Mesenchymal stem cell (in vitro differentiated cells and primary cell): ENCODE measurements around the gene FAM216A.
"Not testable (repeated sequence)": the region's sequence is repeated elsewhere in the genome, so short reads cannot be mapped to it uniquely, and the experiment has no call there.

Experiments
- DNase-seq: peaks from one replicate; pipeline ENCODE4 v3.0.0-alpha.2; 2013
- H2AFZ ChIP-seq: one replicate; pipeline ENCODE4 v1.6.1; 2013; ENCODE audit warnings: low read depth, mild to moderate bottlenecking, control low read depth, inconsistent platforms, low read length, moderate library complexity
- H2AK5ac ChIP-seq: 2 replicates; pipeline ENCODE4 v1.6.1; 2013; ENCODE audit warnings: low read length, moderate library complexity, mild to moderate bottlenecking, inconsistent platforms; ENCODE audit not compliant: severe bottlenecking
- H2BK120ac ChIP-seq: one replicate; pipeline ENCODE4 v1.6.1; 2013; ENCODE audit warnings: low read depth, mild to moderate bottlenecking, inconsistent platforms, low read length, moderate library complexity
- H2BK12ac ChIP-seq, 2 experiments: one replicate each; pipeline ENCODE4 v1.6.1; 2013; ENCODE audit warnings: inconsistent platforms in 2 of 2, low read length in 2 of 2, mild to moderate bottlenecking in 2 of 2, moderate library complexity in 2 of 2, control low read depth in 1 of 2
- H2BK15ac ChIP-seq: one replicate; pipeline ENCODE4 v1.6.1; 2013; ENCODE audit warnings: mild to moderate bottlenecking, low read depth, inconsistent platforms; ENCODE audit not compliant: poor library complexity, severe bottlenecking
- H2BK5ac ChIP-seq: 2 replicates; pipeline ENCODE4 v1.6.1; 2013; ENCODE audit warnings: low read depth, mild to moderate bottlenecking, low read length, control low read depth, inconsistent platforms; ENCODE audit not compliant: poor library complexity, severe bottlenecking
- H3K14ac ChIP-seq, 2 experiments: one replicate each; pipeline ENCODE4 v1.6.1; 2013; ENCODE audit warnings: inconsistent platforms in 2 of 2, low read length in 2 of 2, control low read depth in 1 of 2, mild to moderate bottlenecking in 1 of 2, moderate library complexity in 1 of 2
- H3K18ac ChIP-seq, 2 experiments: one replicate each; pipeline ENCODE4 v1.6.1; 2013; ENCODE audit warnings: inconsistent platforms in 2 of 2, low read length in 2 of 2, control low read depth in 1 of 2, low read depth in 1 of 2, mild to moderate bottlenecking in 1 of 2
- H3K23ac ChIP-seq, 2 experiments: one replicate each; pipeline ENCODE4 v1.6.1; 2013; ENCODE audit warnings: inconsistent platforms in 2 of 2, low read length in 2 of 2, mild to moderate bottlenecking in 2 of 2, moderate library complexity in 2 of 2, control low read depth in 1 of 2
- H3K27ac ChIP-seq: 2 replicates; pipeline ENCODE4 v1.5.1; 2013; ENCODE audit warnings: mild to moderate bottlenecking, moderate library complexity, low read length, control low read depth, inconsistent platforms; ENCODE audit not compliant: poor library complexity, severe bottlenecking
- H3K27me3 ChIP-seq, 2 experiments: 2 replicates each; pipeline versions ENCODE4 v1.6.1 to v1.7.0; 2013; ENCODE audit warnings: low read length in 2 of 2, mild to moderate bottlenecking in 2 of 2, moderate library complexity in 2 of 2, control low read depth in 1 of 2, inconsistent platforms in 1 of 2; ENCODE audit not compliant: control insufficient read depth in 1 of 2, insufficient read depth in 1 of 2
- H3K36me3 ChIP-seq, 2 experiments: 2 replicates each; pipeline versions ENCODE4 v1.6.1 to v1.7.0; 2013; ENCODE audit warnings: low read length in 2 of 2, control low read depth in 1 of 2, inconsistent platforms in 1 of 2, low read depth in 1 of 2, mild to moderate bottlenecking in 1 of 2; ENCODE audit not compliant: insufficient read depth in 2 of 2, control insufficient read depth in 1 of 2
- H3K4ac ChIP-seq, 2 experiments: one replicate each; pipeline ENCODE4 v1.6.1; 2013; ENCODE audit warnings: inconsistent platforms in 2 of 2, low read length in 2 of 2, mild to moderate bottlenecking in 2 of 2, moderate library complexity in 2 of 2, control low read depth in 1 of 2, low read depth in 1 of 2
- H3K4me1 ChIP-seq: 2 replicates; pipeline ENCODE4 v1.6.1; 2013; ENCODE audit warnings: low read depth, low read length, control low read depth; ENCODE audit not compliant: control insufficient read depth, insufficient read depth
- H3K4me2 ChIP-seq: 2 replicates; pipeline ENCODE4 v1.6.1; 2013; ENCODE audit warnings: low read length, mild to moderate bottlenecking, inconsistent platforms; ENCODE audit not compliant: poor library complexity, severe bottlenecking
- H3K4me3 ChIP-seq, 2 experiments: 2 replicates each; pipeline versions ENCODE4 v1.5.1 to v1.7.0; 2013; ENCODE audit warnings: low read length in 2 of 2, mild to moderate bottlenecking in 2 of 2, control low read depth in 1 of 2, low read depth in 1 of 2; ENCODE audit not compliant: insufficient read depth in 1 of 2
- H3K79me1 ChIP-seq: replicated peaks from 2 replicates; pipeline ENCODE4 v1.6.1; 2013; ENCODE audit warnings: mild to moderate bottlenecking, control low read depth, low read length, inconsistent platforms; ENCODE audit not compliant: poor library complexity, severe bottlenecking
- H3K9ac ChIP-seq: 2 replicates; pipeline ENCODE4 v1.7.0; 2013; ENCODE audit warnings: mild to moderate bottlenecking, low read length, moderate library complexity
- H3K9me3 ChIP-seq: 2 replicates; pipeline ENCODE4 v1.7.0; 2013; ENCODE audit warnings: mild to moderate bottlenecking, low read length; ENCODE audit not compliant: control insufficient read depth
- H4K8ac ChIP-seq: one replicate; pipeline ENCODE4 v1.6.1; 2013; ENCODE audit warnings: inconsistent platforms, mild to moderate bottlenecking, low read length, moderate library complexity
- H4K91ac ChIP-seq: one replicate; pipeline ENCODE4 v1.6.1; 2013; ENCODE audit warnings: mild to moderate bottlenecking, low read length, inconsistent platforms
- WGBS: methylation state at CpG from one replicate; pipeline ENCODE4 v1.1.7; 2013; ENCODE audit warnings: mixed read lengths; 5-methylcytosine and 5-hydroxymethylcytosine counted together

The FAM216A gene

GRCh38 chr12:110514363-110514762 lies 45.7 kb downstream of the FAM216A start:
- H3K14ac ChIP-seq = no peak overlapping the region
- H3K27ac ChIP-seq = no peak overlapping the region
- DNase-seq = no peak
- H3K4me1 ChIP-seq = no peaks in the 10 kb centered on the region
- no peak overlapping the region for H4K91ac ChIP-seq
- H3K79me1 ChIP-seq = no peaks in the 10 kb centered on the region
- no peak overlapping the region for H2BK12ac ChIP-seq
- H3K4me2 ChIP-seq = no peak overlapping the region
- H3K36me3 ChIP-seq = no peaks in the 10 kb centered on the region
- H3K4ac ChIP-seq = no peak overlapping the region
- H3K18ac ChIP-seq = no peak overlapping the region
- H4K8ac ChIP-seq = no peak overlapping the region
- no peak overlapping the region for H2BK5ac ChIP-seq
- no peak overlapping the region for H2BK15ac ChIP-seq
- no peak overlapping the region for H3K9ac ChIP-seq
- H3K27me3 ChIP-seq = peaks cover 0 to 3% of the 10 kb centered on the region in 2 experiments
- H2AK5ac ChIP-seq = no peak overlapping the region
- H3K4me3 ChIP-seq = no peak overlapping the region
- no peak overlapping the region for H3K23ac ChIP-seq
- no peaks in the 10 kb centered on the region for H3K9me3 ChIP-seq
- H2BK120ac ChIP-seq = no peak overlapping the region
- 85% methylated on average over 1 of the region's 1 CpG for WGBS
- H2AFZ ChIP-seq = no peak overlapping the region

DNA sequence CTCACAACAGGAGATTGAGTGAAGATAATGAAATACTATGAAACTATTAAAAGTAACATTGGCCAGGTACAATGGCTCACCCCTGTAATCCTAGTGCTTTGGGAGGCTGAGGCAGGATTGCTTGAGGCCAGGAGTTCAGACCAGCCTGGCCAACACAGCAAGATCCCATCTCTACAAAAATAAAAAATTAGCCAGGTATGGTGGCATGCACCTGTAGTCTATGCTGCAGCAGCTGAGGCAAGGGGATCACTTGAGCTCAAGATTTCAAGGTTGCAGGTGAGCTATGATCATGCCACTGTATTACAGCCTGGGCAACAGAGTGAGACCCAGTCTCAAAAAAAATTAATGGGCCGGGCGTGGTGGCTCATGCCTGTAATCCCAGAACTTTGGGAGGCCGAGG lies 48.4 kb downstream of the FAM216A start:
- Histone ChIP-seq H3K4me3 (no peak overlapping the region), H3K23ac (no peak overlapping the region), H3K9ac (no peak overlapping the region), H2BK5ac (no peak overlapping the region), H3K4me1 (no peaks in the 10 kb centered on the region), H3K18ac (no peak overlapping the region), H3K9me3 (no peaks in the 10 kb centered on the region), H2AK5ac (no peak overlapping the region), H3K27me3 (no peaks in the 10 kb centered on the region), H3K4me2 (no peak overlapping the region), H3K27ac (no peak overlapping the region), H3K36me3 (no peaks in the 10 kb centered on the region), H4K91ac (no peak overlapping the region), H3K79me1 (no peaks in the 10 kb centered on the region), H3K4ac (no peak overlapping the region), H3K14ac (no peak overlapping the region), H2AFZ (no peak overlapping the region), H2BK120ac (no peak overlapping the region), H2BK12ac (no peak overlapping the region), H4K8ac (no peak overlapping the region), H2BK15ac (no peak overlapping the region)
- 97% methylated on average over 3 of the region's 3 CpGs for WGBS
- DNase-seq = no peak

- 94% methylated on average over 8 of the region's 8 CpGs for WGBS
- H2BK5ac ChIP-seq, H3K14ac ChIP-seq, H3K4ac ChIP-seq, H4K8ac ChIP-seq, H2BK15ac ChIP-seq, H3K27ac ChIP-seq, H3K9me3 ChIP-seq, H4K91ac ChIP-seq, H3K4me2 ChIP-seq, H2AK5ac ChIP-seq, H3K9ac ChIP-seq, H3K36me3 ChIP-seq, H3K27me3 ChIP-seq, H3K4me3 ChIP-seq, H3K4me1 ChIP-seq, H3K23ac ChIP-seq, H3K79me1 ChIP-seq, H3K18ac ChIP-seq, H2AFZ ChIP-seq, DNase-seq, H2BK12ac ChIP-seq, H2BK120ac ChIP-seq: not testable (repeated sequence)
Measured at GRCh38 chr12:110518014-110518413, 49.4 kb downstream of the FAM216A start.

DNA sequence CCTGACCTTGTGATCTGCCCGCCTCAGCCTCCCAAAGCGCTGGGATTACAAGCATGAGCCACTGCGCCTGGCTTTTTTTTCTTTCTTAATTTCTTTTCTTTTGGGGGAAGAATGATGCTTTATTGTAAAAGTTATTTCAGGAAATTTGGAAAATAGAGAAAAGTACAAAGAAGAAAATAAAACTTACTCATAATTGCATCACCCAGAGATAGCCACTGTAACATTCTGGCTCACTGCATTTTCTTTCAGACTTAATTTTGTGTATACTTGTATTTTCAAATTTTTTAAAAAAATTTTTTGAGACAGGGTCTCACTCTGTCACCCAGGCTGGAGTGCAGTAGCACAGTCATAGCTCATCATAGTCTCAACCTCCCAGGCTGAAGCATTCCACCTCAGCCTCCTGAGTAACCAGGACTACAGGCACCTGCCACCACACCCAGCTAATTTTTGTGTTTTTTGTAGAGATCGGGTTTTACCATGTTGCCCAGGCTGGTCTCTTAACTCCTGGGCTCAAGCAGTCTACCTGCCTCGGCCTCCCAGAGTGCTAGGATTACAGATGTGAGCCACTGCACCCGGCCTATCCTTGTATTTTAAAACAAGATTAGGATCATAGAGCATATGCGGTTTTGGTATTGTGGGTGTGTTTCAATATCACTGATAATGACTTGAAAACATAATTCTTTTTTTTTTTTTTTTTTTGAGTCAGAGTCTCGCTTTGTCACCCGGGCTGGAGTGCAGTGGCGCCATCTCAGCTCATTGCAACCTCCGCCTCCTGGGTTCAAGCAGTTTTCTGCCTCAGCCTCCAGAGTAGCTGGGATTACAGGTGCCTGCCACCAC lies 52.4 kb downstream of the FAM216A start:
- H2BK12ac ChIP-seq, H2BK5ac ChIP-seq, H2BK15ac ChIP-seq, H2BK120ac ChIP-seq, H3K23ac ChIP-seq, H2AFZ ChIP-seq, H4K8ac ChIP-seq, H3K14ac ChIP-seq, H3K27me3 ChIP-seq, H3K4me2 ChIP-seq, H3K27ac ChIP-seq, H4K91ac ChIP-seq, H3K36me3 ChIP-seq, H3K4me1 ChIP-seq, H3K4me3 ChIP-seq, H3K4ac ChIP-seq, H3K18ac ChIP-seq, H3K9me3 ChIP-seq, H3K9ac ChIP-seq, H3K79me1 ChIP-seq, H2AK5ac ChIP-seq, DNase-seq: not testable (repeated sequence)
- WGBS = 98% methylated on average over 11 of the region's 11 CpGs
